Ramos (cell line): Measurements from ENCODE around the gene CHD2.

Source experiments
- in situ Hi-C: fragments of 300-500 bp; cut with MboI; formaldehyde crosslinking; loops from one replicate; pipeline ENCODE4 v1.14.3; 2022; ENCODE audit warnings: low sequenced_read_pairs; ENCODE audit not compliant: unreplicated experiment

CHD2 gene

DNA sequence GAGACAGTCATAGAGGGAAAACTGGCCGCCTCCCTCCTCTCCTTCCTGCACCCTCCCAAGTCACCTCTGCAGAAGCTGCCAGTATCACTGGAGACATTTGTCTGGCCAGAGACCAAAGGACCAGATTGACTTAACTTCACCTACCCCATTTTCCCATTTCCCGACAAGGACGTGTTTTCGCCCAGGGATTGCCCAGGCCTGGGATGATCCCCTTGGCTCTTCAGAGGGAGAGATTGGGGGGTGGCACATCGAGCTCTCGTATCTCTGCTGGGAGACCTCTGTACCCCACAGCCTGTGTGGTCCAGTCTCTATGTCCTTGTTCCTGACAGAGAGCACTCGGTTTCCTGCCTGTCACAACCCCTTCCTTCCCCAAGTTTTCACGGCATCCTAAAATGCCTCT lies 157.5 kb downstream of the CHD2 start:
- in situ Hi-C loops, result loop anchor here (25.0 kb wide), 1 partner anchor 945 kb away; no protein-coding TSS in a partner anchor

DNA sequence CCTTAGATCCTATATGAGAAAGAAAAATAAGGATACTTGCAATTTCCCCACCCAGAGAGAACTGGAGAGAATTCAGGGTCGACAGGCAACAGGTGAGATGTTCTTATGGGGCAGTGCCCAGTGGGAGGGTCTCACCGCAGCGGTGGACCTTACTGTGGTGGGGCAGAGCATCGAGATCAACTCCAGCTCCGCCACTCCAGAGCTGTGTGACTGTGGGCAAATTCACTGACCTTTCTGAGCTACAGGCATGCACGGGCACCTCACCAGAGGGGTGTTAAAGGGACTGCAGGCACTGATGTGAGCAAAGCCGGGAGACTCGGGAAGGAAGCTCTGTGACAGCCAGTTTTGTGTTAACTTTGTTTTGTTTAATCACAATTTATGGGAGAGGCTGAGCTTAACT lies 158.0 kb downstream of the CHD2 start:
- in situ Hi-C loops, result loop anchor here (25.0 kb wide), 1 partner anchor 946 kb away; no protein-coding TSS in a partner anchor

DNA sequence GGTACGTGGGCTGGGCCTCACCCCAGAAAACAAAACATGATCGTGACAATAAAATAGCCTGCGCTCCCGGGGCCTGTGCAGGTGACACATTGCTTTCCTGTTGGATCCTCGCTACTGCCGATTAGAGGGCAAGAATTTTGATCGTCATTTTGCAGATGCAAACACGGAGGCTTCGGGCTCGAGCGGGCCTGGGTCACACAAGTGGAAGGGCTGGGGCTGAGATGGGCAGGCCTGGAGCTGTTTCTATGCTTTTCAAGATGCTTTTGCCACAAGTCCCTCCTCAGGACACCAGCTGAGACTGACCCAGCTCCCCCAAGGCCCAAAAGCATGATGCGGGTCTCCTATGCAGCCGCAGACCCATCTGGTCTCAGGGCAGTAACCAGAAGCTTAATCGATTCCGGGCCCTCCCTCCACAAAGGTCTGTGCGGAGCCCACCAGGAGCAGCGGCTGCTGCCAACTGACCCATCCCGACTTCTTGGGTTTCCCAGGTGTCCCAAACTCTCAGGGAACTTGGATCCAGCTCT lies 158.8 kb downstream of the CHD2 start:
- in situ Hi-C loops, result loop anchor here (25.0 kb wide), 1 partner anchor 947 kb away; no protein-coding TSS in a partner anchor

DNA sequence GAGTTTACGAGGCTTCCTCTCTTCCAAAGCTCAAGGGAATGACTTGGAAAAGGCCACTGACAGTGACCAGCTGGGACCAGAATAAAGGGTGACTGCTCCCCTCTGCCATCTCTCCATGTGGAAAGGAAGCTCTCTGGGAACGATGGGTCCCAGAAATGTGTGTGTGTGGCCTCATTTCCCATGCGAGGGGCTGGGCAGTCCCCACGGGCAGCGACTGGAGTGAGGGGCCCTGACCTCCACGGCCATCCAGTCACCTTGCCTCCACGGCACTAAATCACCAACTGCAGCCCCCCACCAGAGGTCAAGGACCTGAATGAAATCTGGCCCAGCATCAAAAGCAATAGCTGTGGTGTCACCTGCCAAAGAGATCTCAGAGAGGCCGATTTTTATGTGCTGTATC lies 159.3 kb downstream of the CHD2 start:
- in situ Hi-C loops, result loop anchor here (25.0 kb wide), 1 partner anchor 947 kb away; no protein-coding TSS in a partner anchor

DNA sequence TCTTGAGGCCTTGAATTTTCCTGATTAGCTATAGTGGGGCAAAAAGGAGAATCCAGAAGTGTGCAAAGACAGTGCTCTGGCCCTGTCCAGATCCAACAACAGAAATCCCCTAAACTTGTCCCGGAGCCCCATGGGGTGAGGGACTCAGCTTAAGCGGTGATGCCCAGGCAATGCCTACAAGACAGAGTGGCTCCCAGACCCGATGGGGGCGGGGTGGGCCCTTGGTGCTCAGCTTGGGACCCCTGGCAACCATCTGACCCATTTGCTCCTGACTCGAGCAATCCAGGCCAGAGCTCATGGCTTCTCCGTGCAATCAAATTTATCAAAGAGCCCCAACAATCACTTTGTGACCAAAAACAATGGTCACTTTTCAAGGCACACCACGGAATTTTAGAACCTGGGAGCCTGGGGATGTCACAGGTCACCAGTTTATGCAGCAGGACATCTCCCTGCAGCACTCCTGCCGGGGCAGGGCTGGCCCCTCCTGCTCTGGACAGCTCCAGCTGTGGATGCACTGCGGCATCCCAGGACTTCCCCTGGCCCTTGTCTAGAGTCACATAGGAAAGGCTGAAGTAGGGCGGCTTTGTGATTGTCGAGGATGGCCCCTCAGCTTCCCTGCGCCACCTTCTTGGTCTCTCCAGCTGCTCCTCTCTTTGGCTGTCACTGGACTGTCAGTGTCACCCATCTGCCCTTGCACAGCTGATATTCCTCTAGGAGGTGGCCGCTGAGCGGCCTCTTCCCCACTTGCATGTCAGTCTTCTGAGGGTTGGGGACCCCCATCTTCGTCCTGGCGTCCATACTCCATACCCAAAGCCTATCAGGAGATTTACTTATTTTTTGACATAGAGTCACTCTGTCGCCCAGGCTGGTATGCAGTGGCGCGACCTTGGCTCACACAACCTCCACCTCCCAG lies 160.5 kb downstream of the CHD2 start:
- in situ Hi-C loops, result loop anchor here (25.0 kb wide), 1 partner anchor 948 kb away; no protein-coding TSS in a partner anchor

DNA sequence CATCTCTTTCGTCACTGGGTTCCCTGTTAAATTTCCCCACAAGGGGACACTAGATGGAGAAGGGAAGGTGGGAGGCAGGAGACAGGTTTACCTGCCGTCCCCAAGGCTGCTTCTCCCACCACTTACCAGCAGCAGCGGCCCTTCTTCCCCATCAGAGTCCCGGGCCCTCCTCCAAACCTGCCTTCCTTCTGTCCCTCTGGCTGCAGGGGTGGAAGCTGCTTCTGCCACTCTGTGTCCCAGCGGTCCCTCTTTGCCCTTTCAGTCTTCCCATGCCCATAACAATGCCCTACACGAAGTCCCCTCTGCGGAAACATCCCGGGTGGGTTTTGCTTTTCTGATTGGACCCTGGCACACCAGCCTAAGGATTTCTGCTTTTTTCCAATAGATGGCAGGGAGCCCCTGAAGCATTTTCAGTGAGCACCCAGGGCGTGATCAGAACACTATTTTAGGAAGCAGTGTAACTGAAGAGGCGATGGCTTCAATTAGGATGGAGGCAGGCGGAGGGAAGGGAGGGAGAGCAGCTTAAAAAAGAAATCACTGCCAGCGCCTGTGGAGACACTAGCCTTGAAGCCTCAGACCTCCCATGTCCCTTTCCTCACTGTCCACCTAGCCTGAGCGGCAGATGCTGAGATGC lies 162.6 kb downstream of the CHD2 start:
- in situ Hi-C loops, result loop anchor here (25.0 kb wide), 1 partner anchor 950 kb away; no protein-coding TSS in a partner anchor

DNA sequence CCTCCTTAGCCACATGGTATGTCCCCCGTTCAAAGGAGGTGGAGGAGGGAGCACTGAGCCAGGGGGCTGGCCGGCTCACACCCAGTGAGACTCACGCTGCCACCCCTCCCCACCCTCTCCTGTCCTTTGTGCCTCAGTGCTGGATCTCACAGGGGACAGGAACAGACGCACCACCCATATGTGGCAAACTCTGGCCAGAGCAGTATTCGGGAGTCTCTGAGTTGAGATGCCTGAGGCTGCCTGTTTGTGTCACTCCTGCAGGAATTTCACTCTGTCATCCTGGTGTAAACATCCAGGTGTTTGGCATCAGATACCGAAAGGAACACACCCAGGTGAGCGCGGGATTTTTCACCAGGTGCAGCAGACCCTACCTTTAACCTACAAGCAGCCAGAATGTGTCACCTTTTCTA lies 163.1 kb downstream of the CHD2 start:
- in situ Hi-C loops, result loop anchor here (25.0 kb wide), 1 partner anchor 951 kb away; no protein-coding TSS in a partner anchor

DNA sequence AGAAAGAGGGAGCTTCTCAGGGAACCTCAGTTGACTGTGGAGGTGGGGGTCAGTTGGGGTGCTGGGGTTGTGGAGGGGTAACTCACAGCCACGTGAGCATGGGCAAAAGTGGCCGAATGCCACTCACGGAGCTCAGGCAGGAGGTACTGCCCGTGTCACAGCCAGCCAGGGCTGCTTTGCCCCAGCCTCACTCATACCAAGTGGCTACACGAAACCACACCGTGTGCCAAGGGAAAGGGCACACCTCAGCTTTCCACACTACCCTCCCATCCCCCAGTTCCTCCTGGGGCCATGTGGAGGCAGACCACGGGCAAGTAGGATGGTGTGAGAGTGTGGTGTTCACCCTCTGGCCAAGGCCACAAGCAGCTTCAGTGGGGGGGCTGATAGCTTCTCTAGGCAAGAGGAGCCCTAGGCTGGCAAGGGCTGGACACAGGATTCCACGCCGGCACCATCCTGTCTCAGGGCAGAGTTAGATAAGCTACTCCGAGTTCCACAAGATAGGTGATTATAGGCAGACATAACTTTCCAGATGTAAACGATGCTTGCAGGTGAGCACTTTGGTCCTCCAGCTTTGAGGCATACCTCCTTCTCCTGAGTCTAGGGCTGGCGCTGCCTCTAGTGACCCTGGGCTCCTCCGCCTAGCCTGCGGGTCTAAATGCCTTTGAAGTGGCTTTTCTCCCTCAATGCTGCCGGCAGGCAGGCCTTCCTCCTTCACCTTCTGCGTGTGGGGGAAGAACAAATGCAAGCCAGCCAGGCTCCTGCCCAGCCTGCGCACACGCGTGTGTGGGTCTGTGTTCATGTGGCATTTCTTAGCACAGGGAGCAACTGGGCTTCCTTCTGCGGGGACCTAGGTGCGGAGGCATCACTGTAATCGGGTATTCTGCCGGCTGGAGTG lies 163.9 kb downstream of the CHD2 start:
- in situ Hi-C loops, result loop anchor here (25.0 kb wide), 1 partner anchor 952 kb away; no protein-coding TSS in a partner anchor

DNA sequence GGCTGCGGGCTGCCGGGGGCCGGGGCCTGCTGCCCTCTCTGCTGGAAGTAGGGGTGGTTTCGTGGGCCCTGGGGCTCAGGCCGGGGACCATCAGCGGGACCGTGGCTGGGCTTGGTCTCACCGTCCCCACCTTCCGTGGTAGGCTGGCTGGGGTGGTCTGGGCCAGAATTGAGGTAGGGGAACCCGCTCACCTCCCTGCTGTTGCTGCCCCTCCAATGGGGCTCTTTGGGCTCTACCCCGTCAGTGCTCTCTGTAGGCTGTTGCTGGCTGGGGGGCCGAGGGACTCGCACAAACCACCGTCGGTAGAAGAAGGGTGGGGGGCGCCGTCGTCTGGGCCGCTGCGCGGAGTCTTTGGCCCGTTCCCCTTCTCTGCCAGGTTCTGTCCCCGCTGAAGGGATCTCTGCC lies 165.5 kb downstream of the CHD2 start:
- in situ Hi-C loops, result loop anchor here (25.0 kb wide), 1 partner anchor 953 kb away; no protein-coding TSS in a partner anchor

DNA sequence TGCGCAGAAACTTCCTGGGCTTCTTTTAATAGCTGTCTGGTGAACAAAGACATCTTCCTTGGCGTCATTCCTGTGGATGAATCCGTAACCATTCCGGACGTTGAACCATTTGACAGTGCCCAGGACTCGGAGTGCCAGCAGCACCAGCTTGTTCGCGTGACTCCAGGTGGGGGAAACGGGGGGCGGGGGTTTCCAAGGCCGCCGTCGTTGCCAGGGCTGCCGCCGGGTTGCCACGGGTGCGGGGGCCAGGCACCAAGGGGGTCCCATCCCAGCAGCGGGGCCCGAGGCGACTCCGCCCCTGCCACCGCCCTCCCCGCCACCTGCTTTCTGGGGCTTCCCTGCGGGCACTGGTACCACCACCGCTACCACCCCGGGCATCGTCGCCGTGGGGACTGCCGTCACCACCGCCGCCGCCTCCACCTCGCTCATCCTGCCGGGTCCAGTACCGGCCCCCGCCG lies 166.1 kb downstream of the CHD2 start:
- in situ Hi-C loops, result loop anchor here (25.0 kb wide), 1 partner anchor 954 kb away; no protein-coding TSS in a partner anchor

DNA sequence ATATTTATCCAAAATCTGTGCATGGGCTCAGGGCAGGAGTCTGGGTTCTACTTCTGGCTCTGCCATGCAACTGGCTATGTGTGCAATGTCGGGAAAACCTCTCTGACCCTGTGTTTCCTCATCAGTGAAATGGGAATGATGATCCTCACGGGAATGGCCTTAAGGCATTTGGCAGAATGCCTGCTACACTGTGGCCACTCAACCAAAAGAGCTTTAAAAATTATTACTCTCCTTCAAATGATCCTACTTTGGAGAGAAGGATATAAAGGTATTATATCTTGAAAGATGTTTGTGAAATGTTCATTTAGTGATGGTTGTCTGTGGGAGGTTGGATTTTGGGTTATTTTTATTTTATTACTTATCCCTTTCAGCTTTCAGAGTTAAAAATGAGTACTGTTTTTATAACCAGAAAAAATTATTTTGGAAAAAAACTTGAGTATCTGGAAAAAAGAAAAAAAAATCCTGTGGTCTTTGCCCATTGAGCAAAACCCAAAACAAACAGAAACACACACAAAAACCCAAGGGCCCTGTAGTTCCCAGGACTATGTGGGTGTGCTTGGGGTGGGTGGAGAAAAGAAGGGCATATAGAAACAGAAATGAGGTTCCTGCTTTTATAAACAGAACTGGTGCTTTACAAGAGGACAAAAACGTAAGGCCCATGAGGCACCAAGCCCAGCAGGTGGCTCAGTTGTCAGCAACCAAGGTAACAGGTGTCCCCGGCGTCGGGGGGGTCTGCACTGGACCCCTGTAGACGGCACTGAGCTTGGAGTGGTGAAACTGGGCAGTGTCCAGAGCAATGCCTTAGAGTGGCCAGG lies 166.9 kb downstream of the CHD2 start:
- in situ Hi-C loops, result loop anchor here (25.0 kb wide), 1 partner anchor 955 kb away; no protein-coding TSS in a partner anchor

DNA sequence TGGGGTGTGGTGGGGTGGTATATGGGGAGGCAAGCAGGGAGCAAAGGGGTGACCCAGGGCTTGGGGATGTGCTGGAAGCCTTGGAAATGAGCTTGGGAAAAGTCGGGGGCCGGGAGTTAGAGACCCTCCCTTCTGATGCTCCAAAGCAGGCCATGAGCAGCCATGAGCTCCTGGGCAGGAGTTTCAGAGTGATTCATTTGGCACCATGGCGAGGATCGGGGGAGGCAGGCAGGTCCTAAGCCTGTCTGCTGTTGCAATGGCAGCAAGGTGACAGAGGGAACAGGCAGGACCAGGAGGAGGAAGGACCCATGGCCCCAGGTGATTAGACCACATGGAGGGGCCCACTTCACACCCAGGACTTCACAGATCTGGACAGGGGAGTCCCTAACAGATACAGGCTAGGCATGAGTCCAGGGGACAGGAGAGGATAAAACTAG lies 167.5 kb downstream of the CHD2 start:
- in situ Hi-C loops, result loop anchor here (25.0 kb wide), 1 partner anchor 955 kb away; no protein-coding TSS in a partner anchor

DNA sequence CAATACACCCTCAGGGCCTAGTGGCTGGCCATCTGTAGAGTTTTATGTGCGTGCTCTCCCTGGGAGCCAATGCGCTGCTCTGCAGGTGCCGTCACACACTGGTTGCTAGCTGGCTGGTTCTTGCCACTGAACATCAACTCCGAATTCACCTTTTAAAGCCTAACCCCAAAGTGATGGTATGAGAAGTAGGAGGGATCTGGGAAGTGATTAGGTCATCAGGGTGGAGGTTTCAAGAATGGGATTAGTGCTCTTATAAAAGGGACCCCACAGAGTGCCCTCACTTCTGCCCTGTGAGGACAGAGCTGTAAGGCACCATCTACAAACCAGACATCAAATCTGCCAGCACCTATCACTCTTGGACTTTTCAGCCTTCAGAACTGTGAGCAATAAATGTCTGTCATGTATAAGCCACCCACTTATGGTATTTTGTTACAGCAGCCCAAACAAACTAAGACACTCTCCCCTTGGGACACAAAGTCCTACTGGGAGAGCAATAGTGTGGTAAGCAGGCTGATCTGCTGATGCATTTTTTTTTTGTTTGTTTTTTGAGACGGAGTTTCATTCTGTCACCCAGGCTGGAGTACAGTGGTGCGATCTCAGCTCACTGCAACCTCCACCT lies 168.6 kb downstream of the CHD2 start:
- in situ Hi-C loops, result loop anchor here (25.0 kb wide), 1 partner anchor 956 kb away; no protein-coding TSS in a partner anchor

DNA sequence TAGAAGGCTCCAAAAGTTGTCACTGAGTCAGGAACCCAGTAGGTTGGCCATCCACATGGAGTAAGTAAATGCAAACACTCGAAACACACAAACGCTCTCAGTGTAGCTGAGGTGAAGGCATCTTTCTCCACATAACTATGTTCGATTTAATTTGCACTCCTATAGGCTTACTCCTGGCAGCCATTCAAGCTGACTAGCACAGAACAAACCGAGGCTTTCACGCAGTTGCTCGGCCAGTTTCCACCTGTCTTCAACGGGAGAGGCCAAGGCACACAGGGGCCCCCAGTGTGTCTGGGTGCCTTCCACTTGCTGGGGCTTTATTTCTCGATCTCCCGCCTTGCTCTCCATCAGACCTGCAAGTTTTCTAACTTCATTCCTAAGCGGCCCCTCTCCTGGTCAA lies 170.0 kb downstream of the CHD2 start:
- in situ Hi-C loops, result loop anchor here (25.0 kb wide), 1 partner anchor 958 kb away; no protein-coding TSS in a partner anchor

DNA sequence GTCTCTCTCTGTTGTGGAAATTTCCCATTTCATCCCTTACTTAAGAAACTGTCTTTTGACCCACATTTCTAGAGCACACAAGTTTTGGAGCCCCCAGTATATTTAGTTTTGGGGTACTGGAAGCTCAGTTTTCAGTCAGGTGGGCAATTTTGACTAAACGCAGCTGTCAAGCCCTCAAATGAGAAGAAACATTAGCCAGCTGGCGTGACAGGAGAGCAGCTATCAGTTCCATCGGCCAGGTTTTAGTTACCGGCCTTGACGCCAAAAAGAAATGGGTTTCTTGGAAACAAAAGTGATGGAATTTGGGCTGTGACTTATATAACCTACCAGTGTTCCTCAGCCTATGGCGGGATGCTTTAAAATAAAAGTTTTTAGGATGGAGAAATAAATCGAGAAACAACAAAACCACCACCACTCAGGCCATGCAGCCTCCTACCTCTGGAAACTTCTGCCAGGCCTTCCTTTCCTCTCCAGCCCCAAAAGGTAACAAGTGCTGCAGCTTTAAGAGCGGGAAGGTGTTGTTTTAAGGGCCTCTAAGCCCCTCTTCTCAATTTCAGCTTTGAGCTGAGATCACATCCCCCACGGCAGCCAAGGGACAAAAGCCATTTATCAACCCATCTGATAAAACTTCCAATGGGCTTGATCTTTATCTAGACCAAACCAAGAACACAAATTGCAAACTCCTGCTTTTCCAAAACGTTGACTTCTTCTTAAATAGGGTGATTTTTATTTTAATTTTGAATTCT lies 170.6 kb downstream of the CHD2 start:
- in situ Hi-C loops, result loop anchor here (25.0 kb wide), 1 partner anchor 958 kb away; no protein-coding TSS in a partner anchor

DNA sequence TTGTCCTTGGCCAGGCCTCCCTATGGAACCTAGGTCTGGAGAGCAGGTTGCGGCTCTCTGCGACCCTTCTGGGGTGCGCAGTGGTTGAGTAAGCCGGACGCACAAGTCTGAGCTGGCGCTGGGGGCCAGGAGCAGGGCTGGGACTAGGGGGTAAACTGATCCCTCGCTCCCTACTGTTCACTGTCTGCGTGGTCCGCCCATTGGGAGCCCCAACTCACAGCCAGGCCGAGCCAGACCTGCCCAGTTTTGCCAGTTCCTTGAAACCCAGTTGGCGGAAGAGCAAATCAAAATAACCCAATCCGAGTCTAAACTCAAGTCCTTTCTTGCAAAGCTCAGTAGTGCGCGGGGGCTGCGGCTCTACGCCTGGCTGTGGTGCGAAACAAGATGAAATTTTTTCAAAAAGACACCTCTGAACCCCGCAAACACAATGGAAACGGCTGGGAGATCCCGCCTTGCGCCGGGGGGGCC lies 171.4 kb downstream of the CHD2 start:
- in situ Hi-C loops, result loop anchor here (25.0 kb wide), 1 partner anchor 959 kb away; no protein-coding TSS in a partner anchor

DNA sequence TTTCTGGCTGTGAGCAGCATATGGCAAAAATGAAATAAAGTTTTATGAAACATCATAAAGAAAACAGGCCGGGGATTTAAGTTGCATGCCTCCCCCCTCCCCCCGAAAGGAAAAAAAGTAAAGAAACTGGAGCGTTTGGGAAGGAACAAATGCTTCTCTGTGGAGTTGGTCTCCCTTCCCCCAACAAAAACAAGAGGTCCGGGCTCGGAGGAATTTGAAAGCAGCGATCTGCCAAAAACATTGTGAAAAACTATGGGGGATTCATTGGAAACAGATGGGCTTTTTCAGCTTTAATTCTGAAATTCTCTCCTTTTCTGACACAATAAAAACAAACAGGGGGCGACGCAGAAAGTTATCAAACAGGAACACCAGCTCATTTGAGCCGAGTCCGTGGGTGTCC lies 171.9 kb downstream of the CHD2 start:
- in situ Hi-C loops, result loop anchor here (25.0 kb wide), 1 partner anchor 960 kb away; no protein-coding TSS in a partner anchor
